OCI-LY1 (cell line): ENCODE data around the gene HTRA3.

ENCODE experiments used
- H2AFZ ChIP-seq: fragments of 200-600 bp; sonication (generic), shearing (Covaris generic); 2 replicates; pipeline ENCODE4 v1.6.0; 2014; ENCODE audit warnings: antibody characterized with exemption, mild to moderate bottlenecking, low read length
- H3F3A ChIP-seq: fragments of 200-600 bp; sonication (generic), shearing (Covaris generic); 2 replicates; pipeline ENCODE4 v1.6.0; 2014; ENCODE audit warnings: mild to moderate bottlenecking, antibody characterized with exemption, low read length, moderate library complexity; ENCODE audit not compliant: insufficient read depth
- H3K27ac ChIP-seq: fragments of 200-600 bp; sonication (generic); 2 replicates; pipeline ENCODE4 v1.5.1; 2014; ENCODE audit warnings: low read length, mixed run types, mild to moderate bottlenecking, low read depth; ENCODE audit not compliant: poor library complexity, severe bottlenecking
- H3K27me3 ChIP-seq: fragments of 200-600 bp; sonication (generic); 2 replicates; pipeline ENCODE4 v1.6.0; 2014; ENCODE audit warnings: antibody characterized with exemption, mild to moderate bottlenecking, low read length, moderate library complexity; ENCODE audit not compliant: insufficient read depth
- H3K36me3 ChIP-seq: fragments of 200-600 bp; sonication (generic); 2 replicates; pipeline ENCODE4 v1.6.1; 2014; ENCODE audit warnings: mild to moderate bottlenecking, antibody characterized with exemption, low read length, moderate library complexity, mixed read lengths; ENCODE audit not compliant: insufficient read depth
- H3K4me1 ChIP-seq: fragments of 200-600 bp; sonication (generic); 2 replicates; pipeline ENCODE4 v1.5.1; 2014; ENCODE audit warnings: mild to moderate bottlenecking, low read length, moderate library complexity; ENCODE audit not compliant: insufficient read depth, severe bottlenecking
- H3K4me2 ChIP-seq: fragments of 200-600 bp; sonication (generic), shearing (Covaris generic); 2 replicates; pipeline ENCODE4 v1.6.1; 2014; ENCODE audit warnings: low read length
- H3K4me3 ChIP-seq: fragments of 200-600 bp; sonication (generic); 2 replicates; pipeline ENCODE4 v1.5.1; 2014; ENCODE audit warnings: low read length, low read depth, mild to moderate bottlenecking, mixed read lengths; ENCODE audit not compliant: poor library complexity, severe bottlenecking
- H3K79me2 ChIP-seq: fragments of 200-600 bp; shearing (Covaris generic); 2 replicates; pipeline ENCODE4 v1.6.1; 2016; ENCODE audit warnings: mixed run types, low read length, mixed read lengths; ENCODE audit not compliant: insufficient read depth
- H3K9ac ChIP-seq: fragments of 200-600 bp; sonication (generic), shearing (Covaris generic); 2 replicates; pipeline ENCODE4 v1.6.1; 2014; ENCODE audit warnings: mild to moderate bottlenecking, low read length, mixed read lengths
- H3K9me2 ChIP-seq: fragments of 200-600 bp; sonication (generic), shearing (Covaris generic); 2 replicates; pipeline ENCODE4 v1.6.1; 2014; ENCODE audit warnings: low read depth, mild to moderate bottlenecking, low read length, mixed read lengths
- H3K9me3 ChIP-seq: fragments of 200-600 bp; shearing (Covaris generic); 2 replicates; pipeline ENCODE4 v1.6.1; 2014; ENCODE audit warnings: low read length, mixed read lengths
- H4K20me1 ChIP-seq: fragments of 200-600 bp; sonication (generic), shearing (Covaris generic); 2 replicates; pipeline ENCODE4 v1.6.0; 2016; ENCODE audit warnings: mild to moderate bottlenecking, low read length; ENCODE audit not compliant: insufficient read depth
- CTCF ChIP-seq: fragments of 200-600 bp; sonication (generic), shearing (Covaris generic); IDR thresholded peaks from 2 replicates; pipeline ENCODE4 v1.5.1; 2017; ENCODE audit warnings: mild to moderate bottlenecking, antibody characterized with exemption, low read length, moderate library complexity, mixed read lengths
- EZH2 ChIP-seq: fragments of 200-600 bp; sonication (generic), shearing (Covaris generic); IDR thresholded peaks from 2 replicates; pipeline ENCODE4 v1.8.0; 2017; ENCODE audit warnings: borderline replicate concordance, mixed run types, mild to moderate bottlenecking, antibody characterized with exemption, low read length, moderate library complexity, mixed read lengths

Gene HTRA3

GRCh38 chr4:8296491-8296890 is 26.9 kb downstream of the HTRA3 start:
- H2AFZ ChIP-seq: no peak overlapping the region
- no peaks in the 10 kb centered on the region; the same call in 1 of the 2 replicates for H3K36me3 ChIP-seq
- TF ChIP-seq EZH2 (no peak), CTCF (no peak)
- H3K27ac ChIP-seq: no peak overlapping the region
- H3K9me3 ChIP-seq: no peaks in the 10 kb centered on the region
- H3K27me3 ChIP-seq: no peaks in the 10 kb centered on the region
- no peaks in the 10 kb centered on the region for H3F3A ChIP-seq
- H3K4me2 ChIP-seq: no peak overlapping the region
- H3K4me1 ChIP-seq: peaks cover under 1% of the 10 kb centered on the region
- no peaks in the 10 kb centered on the region for H4K20me1 ChIP-seq
- H3K9ac ChIP-seq: no peak overlapping the region
- H3K9me2 ChIP-seq: no peaks in the 10 kb centered on the region
- H3K4me3 ChIP-seq: no peak overlapping the region
- no peaks in the 10 kb centered on the region for H3K79me2 ChIP-seq

GRCh38 chr4:8297141-8297601 is 27.6 kb downstream of the HTRA3 start:
- no peak for TF ChIP-seq CTCF
- Histone ChIP-seq H3K27me3 (no peaks in the 10 kb centered on the region), H3K9me3 (no peaks in the 10 kb centered on the region), H2AFZ (no peak overlapping the region), H3K4me1 (no peaks in the 10 kb centered on the region), H3K27ac (no peak overlapping the region), H3K36me3 (no peaks in the 10 kb centered on the region; the same call in 1 of the 2 replicates), H4K20me1 (no peaks in the 10 kb centered on the region), H3F3A (no peaks in the 10 kb centered on the region), H3K4me2 (no peak overlapping the region), H3K4me3 (no peak overlapping the region), H3K79me2 (no peaks in the 10 kb centered on the region), H3K9me2 (no peaks in the 10 kb centered on the region), H3K9ac (no peak overlapping the region)

- Histone ChIP-seq H3K27me3 (no peaks in the 10 kb centered on the region), H3K9me2 (no peaks in the 10 kb centered on the region), H3F3A (no peaks in the 10 kb centered on the region), H3K4me2 (no peak overlapping the region), H4K20me1 (no peaks in the 10 kb centered on the region), H3K4me3 (no peak overlapping the region), H3K27ac (no peak overlapping the region), H3K4me1 (no peaks in the 10 kb centered on the region), H3K9me3 (no peaks in the 10 kb centered on the region), H3K79me2 (no peaks in the 10 kb centered on the region), H3K9ac (no peak overlapping the region), H2AFZ (no peak overlapping the region), H3K36me3 (no peaks in the 10 kb centered on the region; the same call in 1 of the 2 replicates)
- no peak for TF ChIP-seq EZH2
- TF ChIP-seq CTCF: no peak
These were observed 28.3 kb downstream of the HTRA3 start for GRCh38 chr4:8297691-8298485.
